WTC11 (cell line): ENCODE measurements around the gene TLE6. TPM values are rescaled to one million over a fixed set of nuclear protein-coding genes. Genes with fewer than 3 reads are reported as not detected.

Source experiments
- ATAC-seq: fragments of 200-7000 bp; cut with Tn5 transposase; 2 replicates; pipeline ENCODE4 v1.10.0; 2021; ENCODE audit warnings: mild to moderate bottlenecking, moderate library complexity
- CTCF ChIA-PET: fragments of 300-600 bp; sonication (Branson Sonifier 250); formaldehyde crosslinking; loops from one replicate; lab custom pipeline; 2021; ENCODE audit warnings: antibody characterized with exemption; lab: Charles Lee
- POLR2A ChIA-PET: fragments of 350-600 bp; sonication (Branson Sonifier 250); formaldehyde crosslinking; loops from one replicate; lab custom pipeline; 2021; ENCODE audit warnings: antibody characterized with exemption; lab: Charles Lee
- DNase-seq: peaks from one replicate; pipeline ENCODE4 v3.0.0; 2021; ENCODE audit warnings: low spot score
- H3K27ac Mint-ChIP-seq: 2 replicates; pipeline ENCODE4 v1.8.0; 2021; ENCODE audit warnings: mixed read lengths
- H3K27me3 Mint-ChIP-seq: 2 replicates; pipeline ENCODE4 v1.8.0; 2021; ENCODE audit warnings: low read depth, mild to moderate bottlenecking, moderate library complexity, mixed read lengths
- H3K36me3 Mint-ChIP-seq: 2 replicates; pipeline ENCODE4 v1.8.0; 2021; ENCODE audit warnings: mixed read lengths
- H3K4me1 Mint-ChIP-seq: 2 replicates; pipeline ENCODE4 v1.8.0; 2022; ENCODE audit warnings: mixed read lengths
- H3K4me3 Mint-ChIP-seq: 2 replicates; pipeline ENCODE4 v1.8.0; 2021; ENCODE audit warnings: mild to moderate bottlenecking, moderate library complexity, mixed read lengths
- H3K9me3 Mint-ChIP-seq: 2 replicates; pipeline ENCODE4 v1.8.0; 2021; ENCODE audit warnings: mixed read lengths
- E2F5 ChIP-seq: sonication (generic); formaldehyde crosslinking; IDR thresholded peaks from 2 replicates; pipeline ENCODE4 v1.8.1; 2022; ENCODE audit warnings: mild to moderate bottlenecking, moderate library complexity, missing genetic modification reagents
- ELF4 ChIP-seq: sonication (generic); formaldehyde crosslinking; IDR thresholded peaks from 2 replicates; pipeline ENCODE4 v1.8.1; 2022; ENCODE audit warnings: low read depth, mild to moderate bottlenecking, moderate library complexity, missing genetic modification reagents
- FOXK1 ChIP-seq: sonication (generic); formaldehyde crosslinking; IDR thresholded peaks from 2 replicates; pipeline ENCODE4 v1.8.0; 2022; ENCODE audit warnings: mild to moderate bottlenecking, moderate library complexity, missing genetic modification reagents
- MYBL2 ChIP-seq: sonication (generic); formaldehyde crosslinking; IDR thresholded peaks from 2 replicates; pipeline ENCODE4 v1.8.1; 2023; ENCODE audit warnings: mild to moderate bottlenecking, moderate library complexity, missing genetic modification reagents
- TEAD4 ChIP-seq: sonication (generic); formaldehyde crosslinking; IDR thresholded peaks from 2 replicates; pipeline ENCODE4 v1.8.0; 2022; ENCODE audit warnings: mild to moderate bottlenecking, missing genetic modification reagents
- ZNF263 ChIP-seq: sonication (generic); formaldehyde crosslinking; IDR thresholded peaks from 2 replicates; pipeline ENCODE4 v1.8.1; 2022; ENCODE audit warnings: low read depth, mild to moderate bottlenecking, moderate library complexity, missing genetic modification reagents
- ZNF423 ChIP-seq: fragments of 250-450 bp; sonication (Bioruptor Pico); IDR thresholded peaks from 2 replicates; pipeline ENCODE4 v2.1.2; 2022; ENCODE audit warnings: mild to moderate bottlenecking, moderate library complexity
- total RNA-seq: library from RNA; stranded (reverse); gene quantifications from 3 replicates; pipeline ENCODE4 v1.2.3, GENCODE V29; 2021
- TF ChIP-seq, protein P1 (sequence below): sonication (generic); formaldehyde crosslinking; conservative IDR thresholded peaks from 2 replicates; pipeline ENCODE4 v1.8.1; 2023; ENCODE audit warnings: mild to moderate bottlenecking, low read depth, missing genetic modification reagents, moderate library complexity
- TF ChIP-seq, protein P2 (sequence below): fragments of 200-600 bp; IDR thresholded peaks from 2 replicates; pipeline ENCODE4 v1.8.0; 2022; ENCODE audit warnings: antibody characterized with exemption
- TF ChIP-seq, protein P3 (sequence below): sonication (generic); formaldehyde crosslinking; IDR thresholded peaks from 2 replicates; pipeline ENCODE4 v1.8.0; 2022; ENCODE audit warnings: mild to moderate bottlenecking, missing genetic modification reagents
- TF ChIP-seq, protein P4 (sequence below): fragments of 250-450 bp; sonication (Bioruptor Pico); IDR thresholded peaks from 2 replicates; pipeline ENCODE4 v1.9.0; 2021; ENCODE audit warnings: mild to moderate bottlenecking

The TLE6 gene
- total RNA-seq, 1 experiment from 2014 or later = 3.1 TPM

DNA sequence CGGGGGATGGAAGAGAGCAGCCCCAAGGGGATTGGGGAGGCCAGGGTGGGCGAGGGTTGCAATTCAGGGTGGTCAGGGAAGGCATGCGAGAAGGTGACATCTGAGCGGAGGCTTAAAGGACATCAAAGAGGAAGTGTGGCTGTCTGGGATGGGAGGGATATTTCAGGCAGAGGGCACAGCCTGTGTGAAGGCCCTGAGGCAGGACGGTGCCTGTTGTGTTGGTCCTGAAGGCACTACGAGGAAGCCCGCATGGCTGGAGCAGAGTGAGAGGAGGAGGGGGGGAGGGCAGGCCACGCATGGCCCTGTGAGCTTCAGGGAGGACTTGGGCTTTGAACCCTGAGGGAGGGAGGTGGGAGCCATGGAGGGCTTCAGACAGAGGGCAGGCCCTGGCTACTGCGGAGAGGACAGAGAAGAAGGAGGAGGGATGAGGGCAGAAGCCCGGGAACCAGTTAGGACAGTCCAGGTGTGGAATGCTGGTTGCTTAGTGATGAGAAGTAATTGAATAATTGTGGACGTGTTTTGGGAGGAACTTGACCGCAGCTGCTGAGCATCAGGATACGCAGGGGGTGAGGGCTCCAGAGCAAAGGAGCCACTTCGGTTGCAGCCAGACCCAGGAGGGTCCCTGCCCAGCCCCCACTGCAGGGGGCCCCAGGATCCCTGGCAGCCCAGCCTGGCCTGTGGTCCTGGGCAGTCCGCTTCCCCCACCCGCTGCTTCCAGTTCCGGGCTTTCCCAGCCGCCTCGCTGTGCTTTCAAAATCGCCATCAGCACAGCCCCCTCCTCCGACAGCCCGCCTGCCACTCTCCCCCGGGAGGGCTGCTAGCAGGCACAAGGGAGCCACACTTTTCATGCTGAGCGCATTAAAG lies 6.2 kb downstream of the TLE6 start (continued):
- 0 out of 2 replicates have a peak, but pooled peaks have one; percentile 54 for TF ChIP-seq E2F5 (CRISPR knock-in tag)
- TF ChIP-seq, protein P1, sequence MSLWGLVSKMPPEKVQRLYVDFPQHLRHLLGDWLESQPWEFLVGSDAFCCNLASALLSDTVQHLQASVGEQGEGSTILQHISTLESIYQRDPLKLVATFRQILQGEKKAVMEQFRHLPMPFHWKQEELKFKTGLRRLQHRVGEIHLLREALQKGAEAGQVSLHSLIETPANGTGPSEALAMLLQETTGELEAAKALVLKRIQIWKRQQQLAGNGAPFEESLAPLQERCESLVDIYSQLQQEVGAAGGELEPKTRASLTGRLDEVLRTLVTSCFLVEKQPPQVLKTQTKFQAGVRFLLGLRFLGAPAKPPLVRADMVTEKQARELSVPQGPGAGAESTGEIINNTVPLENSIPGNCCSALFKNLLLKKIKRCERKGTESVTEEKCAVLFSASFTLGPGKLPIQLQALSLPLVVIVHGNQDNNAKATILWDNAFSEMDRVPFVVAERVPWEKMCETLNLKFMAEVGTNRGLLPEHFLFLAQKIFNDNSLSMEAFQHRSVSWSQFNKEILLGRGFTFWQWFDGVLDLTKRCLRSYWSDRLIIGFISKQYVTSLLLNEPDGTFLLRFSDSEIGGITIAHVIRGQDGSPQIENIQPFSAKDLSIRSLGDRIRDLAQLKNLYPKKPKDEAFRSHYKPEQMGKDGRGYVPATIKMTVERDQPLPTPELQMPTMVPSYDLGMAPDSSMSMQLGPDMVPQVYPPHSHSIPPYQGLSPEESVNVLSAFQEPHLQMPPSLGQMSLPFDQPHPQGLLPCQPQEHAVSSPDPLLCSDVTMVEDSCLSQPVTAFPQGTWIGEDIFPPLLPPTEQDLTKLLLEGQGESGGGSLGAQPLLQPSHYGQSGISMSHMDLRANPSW (CRISPR knock-in tag) = 0 out of 2 replicates have a peak, but pooled peaks have one; percentile 33
- 0 out of 2 replicates have a peak, but pooled peaks have one; percentile 39 for TF ChIP-seq MYBL2 (CRISPR knock-in tag)
- TF ChIP-seq ELF4 = no peak

DNA sequence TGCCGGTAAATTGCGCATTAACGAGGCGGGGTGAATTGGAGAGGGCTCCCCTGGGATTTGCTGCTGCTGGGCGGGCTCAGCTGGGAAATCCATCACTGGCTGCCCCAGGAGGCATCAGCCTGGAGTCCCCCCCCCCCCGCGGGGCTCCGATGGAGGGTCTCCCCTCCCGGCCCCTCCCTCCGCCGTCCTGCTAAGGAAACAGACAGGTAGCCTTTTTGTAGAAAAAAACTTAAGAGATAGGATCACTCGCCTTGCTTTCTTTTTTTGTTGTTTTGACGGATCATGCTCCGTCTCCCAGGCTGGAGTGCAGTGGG lies 6.8 kb downstream of the TLE6 start:
- POLR2A ChIA-PET = interaction anchor here (1.0 kb wide), 1 partner anchor 14 kb away, joined by 3 read pairs; no protein-coding TSS in a partner anchor
- Mint-ChIP-seq H3K27me3 (peaks cover 43% of the 10 kb centered on the region), H3K4me1 (peaks cover 38% of the 10 kb centered on the region), H3K9me3 (no peaks in the 10 kb centered on the region), H3K36me3 (no peaks in the 10 kb centered on the region), H3K27ac (no peak overlapping the region), H3K4me3 (peak overlapping the region; percentile 55)
- ATAC-seq (no peak), DNase-seq (no peak)
- CTCF ChIA-PET = interaction anchor here (0.7 to 1.6 kb wide), 5 partner anchors 52 to 179 kb away, joined by 3 to 4 read pairs (median 4); no protein-coding TSS in a partner anchor
- TF ChIP-seq, protein P2, sequence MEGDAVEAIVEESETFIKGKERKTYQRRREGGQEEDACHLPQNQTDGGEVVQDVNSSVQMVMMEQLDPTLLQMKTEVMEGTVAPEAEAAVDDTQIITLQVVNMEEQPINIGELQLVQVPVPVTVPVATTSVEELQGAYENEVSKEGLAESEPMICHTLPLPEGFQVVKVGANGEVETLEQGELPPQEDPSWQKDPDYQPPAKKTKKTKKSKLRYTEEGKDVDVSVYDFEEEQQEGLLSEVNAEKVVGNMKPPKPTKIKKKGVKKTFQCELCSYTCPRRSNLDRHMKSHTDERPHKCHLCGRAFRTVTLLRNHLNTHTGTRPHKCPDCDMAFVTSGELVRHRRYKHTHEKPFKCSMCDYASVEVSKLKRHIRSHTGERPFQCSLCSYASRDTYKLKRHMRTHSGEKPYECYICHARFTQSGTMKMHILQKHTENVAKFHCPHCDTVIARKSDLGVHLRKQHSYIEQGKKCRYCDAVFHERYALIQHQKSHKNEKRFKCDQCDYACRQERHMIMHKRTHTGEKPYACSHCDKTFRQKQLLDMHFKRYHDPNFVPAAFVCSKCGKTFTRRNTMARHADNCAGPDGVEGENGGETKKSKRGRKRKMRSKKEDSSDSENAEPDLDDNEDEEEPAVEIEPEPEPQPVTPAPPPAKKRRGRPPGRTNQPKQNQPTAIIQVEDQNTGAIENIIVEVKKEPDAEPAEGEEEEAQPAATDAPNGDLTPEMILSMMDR = no peak
- TF ChIP-seq, protein P3, sequence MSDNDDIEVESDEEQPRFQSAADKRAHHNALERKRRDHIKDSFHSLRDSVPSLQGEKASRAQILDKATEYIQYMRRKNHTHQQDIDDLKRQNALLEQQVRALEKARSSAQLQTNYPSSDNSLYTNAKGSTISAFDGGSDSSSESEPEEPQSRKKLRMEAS = 0 out of 2 replicates have a peak, but pooled peaks have one; percentile 16

DNA sequence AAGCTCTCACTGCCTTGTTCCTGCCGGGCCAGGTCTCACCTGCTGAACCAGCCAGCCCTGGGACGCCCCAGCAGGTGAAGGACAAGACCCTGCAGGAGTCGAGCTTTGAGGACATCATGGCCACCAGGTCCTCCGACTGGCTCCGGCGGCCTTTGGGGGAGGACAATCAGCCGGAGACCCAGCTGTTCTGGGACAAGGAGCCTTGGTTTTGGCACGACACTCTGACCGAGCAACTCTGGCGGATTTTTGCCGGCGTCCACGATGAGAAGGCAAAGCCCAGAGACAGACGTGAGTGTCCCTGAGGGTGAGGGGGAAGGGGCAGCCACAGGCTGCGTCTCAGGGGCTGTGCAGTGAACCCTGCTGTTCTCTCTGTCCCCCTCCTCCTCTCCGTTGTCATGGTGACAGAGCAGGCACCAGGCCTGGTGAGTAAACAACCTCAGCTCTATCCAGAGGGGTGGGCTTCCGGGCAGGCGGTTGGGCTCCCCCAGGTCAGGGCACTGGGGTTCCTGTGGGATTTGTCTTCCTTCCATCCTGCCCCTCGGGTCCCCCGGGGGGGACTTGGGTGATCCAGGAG lies 9.7 kb downstream of the TLE6 start:
- ChIA-PET POLR2A (interaction anchor here (0.6 to 1.3 kb wide), 3 partner anchors 16 to 19 kb away, joined by 3 to 5 read pairs (median 3); no protein-coding TSS in a partner anchor), CTCF (interaction anchor here (0.8 to 1.2 kb wide), 6 partner anchors 19 to 139 kb away, joined by 3 to 8 read pairs (median 4); no protein-coding TSS in a partner anchor)
- TF ChIP-seq ZNF263 (CRISPR knock-in tag) (no peak), ZNF423 (CRISPR knock-in tag) (0 out of 2 replicates have a peak, but pooled peaks have one; percentile 19), TEAD4 (CRISPR knock-in tag) (no peak), FOXK1 (CRISPR knock-in tag) (peak; percentile 71; the same call in 1 of the 2 replicates)
- TF ChIP-seq, protein P4, sequence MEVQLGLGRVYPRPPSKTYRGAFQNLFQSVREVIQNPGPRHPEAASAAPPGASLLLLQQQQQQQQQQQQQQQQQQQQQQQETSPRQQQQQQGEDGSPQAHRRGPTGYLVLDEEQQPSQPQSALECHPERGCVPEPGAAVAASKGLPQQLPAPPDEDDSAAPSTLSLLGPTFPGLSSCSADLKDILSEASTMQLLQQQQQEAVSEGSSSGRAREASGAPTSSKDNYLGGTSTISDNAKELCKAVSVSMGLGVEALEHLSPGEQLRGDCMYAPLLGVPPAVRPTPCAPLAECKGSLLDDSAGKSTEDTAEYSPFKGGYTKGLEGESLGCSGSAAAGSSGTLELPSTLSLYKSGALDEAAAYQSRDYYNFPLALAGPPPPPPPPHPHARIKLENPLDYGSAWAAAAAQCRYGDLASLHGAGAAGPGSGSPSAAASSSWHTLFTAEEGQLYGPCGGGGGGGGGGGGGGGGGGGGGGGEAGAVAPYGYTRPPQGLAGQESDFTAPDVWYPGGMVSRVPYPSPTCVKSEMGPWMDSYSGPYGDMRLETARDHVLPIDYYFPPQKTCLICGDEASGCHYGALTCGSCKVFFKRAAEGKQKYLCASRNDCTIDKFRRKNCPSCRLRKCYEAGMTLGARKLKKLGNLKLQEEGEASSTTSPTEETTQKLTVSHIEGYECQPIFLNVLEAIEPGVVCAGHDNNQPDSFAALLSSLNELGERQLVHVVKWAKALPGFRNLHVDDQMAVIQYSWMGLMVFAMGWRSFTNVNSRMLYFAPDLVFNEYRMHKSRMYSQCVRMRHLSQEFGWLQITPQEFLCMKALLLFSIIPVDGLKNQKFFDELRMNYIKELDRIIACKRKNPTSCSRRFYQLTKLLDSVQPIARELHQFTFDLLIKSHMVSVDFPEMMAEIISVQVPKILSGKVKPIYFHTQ (CRISPR knock-in tag) = no peak
- no peak overlapping the region for H3K27ac Mint-ChIP-seq
- DNase-seq = peak; percentile 61
- H3K36me3 Mint-ChIP-seq = no peaks in the 10 kb centered on the region
- H3K27me3 Mint-ChIP-seq = peaks cover 25% of the 10 kb centered on the region
- no peaks in the 10 kb centered on the region for H3K9me3 Mint-ChIP-seq
- peak overlapping the region; percentile 54 for H3K4me3 Mint-ChIP-seq
- peak; percentile 57 for ATAC-seq
- peaks cover 27% of the 10 kb centered on the region for H3K4me1 Mint-ChIP-seq
